Fibroblast of peridontal ligament (primary cell): ENCODE results near the gene ARFGAP1.

ENCODE experiments used
- DNase-seq: peaks from one replicate; pipeline ENCODE4 v3.0.0-alpha.2; 2010; ENCODE audit errors: extremely low read depth

ARFGAP1 gene

GRCh38 chr20:63259734-63260460, 12.7 kb upstream of the ARFGAP1 start:
- no peak for DNase-seq

- no peak for DNase-seq
Measured at GRCh38 chr20:63260521-63260920, 12.1 kb upstream of the ARFGAP1 start.

GRCh38 chr20:63261060-63261794, 11.4 kb upstream of the ARFGAP1 start:
- peak; percentile 30 for DNase-seq

- DNase-seq = no peak
Measured at GRCh38 chr20:63261795-63262528, 10.7 kb upstream of the ARFGAP1 start.

GRCh38 chr20:63262836-63263235, 9.8 kb upstream of the ARFGAP1 start:
- DNase-seq = no peak

- DNase-seq = no peak
Measured at GRCh38 chr20:63264000-63264399, 8.6 kb upstream of the ARFGAP1 start.

GRCh38 chr20:63264519-63264918, 8.1 kb upstream of the ARFGAP1 start:
- DNase-seq = no peak

GRCh38 chr20:63265891-63266515, 6.6 kb upstream of the ARFGAP1 start:
- peak; percentile 78 for DNase-seq

- no peak for DNase-seq
Measured at GRCh38 chr20:63267691-63268090, 4.9 kb upstream of the ARFGAP1 start.

- DNase-seq = no peak
Measured at GRCh38 chr20:63268256-63268655, 4.4 kb upstream of the ARFGAP1 start.

- DNase-seq = no peak
Measured at GRCh38 chr20:63268671-63269439, 3.8 kb upstream of the ARFGAP1 start.

GRCh38 chr20:63269724-63270123, 2.9 kb upstream of the ARFGAP1 start:
- no peak for DNase-seq

GRCh38 chr20:63270606-63271325, 1.8 kb upstream of the ARFGAP1 start:
- DNase-seq = no peak

GRCh38 chr20:63273059-63273579, 506 bp downstream of the ARFGAP1 start:
- DNase-seq = no peak

GRCh38 chr20:63273635-63274380, 1.2 kb downstream of the ARFGAP1 start:
- DNase-seq = peak; percentile 60

- no peak for DNase-seq
Measured at GRCh38 chr20:63274381-63275228, 2.0 kb downstream of the ARFGAP1 start.

GRCh38 chr20:63275825-63276224, 3.2 kb downstream of the ARFGAP1 start:
- DNase-seq = no peak

- DNase-seq = no peak
Measured at GRCh38 chr20:63276956-63277355, 4.3 kb downstream of the ARFGAP1 start.
